Cardiac muscle cell (in vitro differentiated cells and primary cell): ENCODE measurements around the gene EMD. TPM values are rescaled to one million over a fixed set of nuclear protein-coding genes. Genes with fewer than 3 reads are reported as not detected.
A peak's percentile ranks its signal among the peaks of the same experiment; 100 is the strongest.

Experiments
- DNase-seq, 2 donors: peaks; one replicate each; pipeline versions ENCODE4 v3.0.0 to v3.0.0-alpha.2; 2010 to 2017; ENCODE audit warnings: low read depth in 1 of 2, low spot score in 1 of 2
- H3K27ac ChIP-seq: fragments of 200-600 bp; sonication (generic); 2 replicates; pipeline ENCODE4 v1.5.1; 2016
- H3K27me3 ChIP-seq: fragments of 200-600 bp; sonication (generic); 2 replicates; pipeline ENCODE4 v1.6.0; 2016; ENCODE audit warnings: control low read depth
- H3K36me3 ChIP-seq: fragments of 200-600 bp; sonication (generic); 2 replicates; pipeline ENCODE4 v1.5.1; 2016; ENCODE audit warnings: control low read depth
- H3K4me1 ChIP-seq: fragments of 200-600 bp; sonication (generic); 2 replicates; pipeline ENCODE4 v1.8.1; 2017; ENCODE audit warnings: low read depth, mild to moderate bottlenecking, mixed run types
- H3K4me3 ChIP-seq: fragments of 200-600 bp; sonication (generic); 2 replicates; pipeline ENCODE4 v1.5.1; 2016; ENCODE audit warnings: mild to moderate bottlenecking
- H3K9me3 ChIP-seq: fragments of 200-600 bp; sonication (generic); 2 replicates; pipeline ENCODE4 v1.5.1; 2017; ENCODE audit warnings: low read depth, mild to moderate bottlenecking, control low read depth
- polyA plus RNA-seq: library from polyadenylated mRNA; unstranded; fragments of >200 nt; fragmentation: Nextera tagmentation; extraction: Ambion mirVana; gene quantifications from 2 replicates; pipeline ENCODE4 v1.2.1, GENCODE V29; 2016
- total RNA-seq: library from RNA; depleted of rRNA; stranded (reverse); fragments of >200 nt; gene quantifications from 2 replicates; pipeline ENCODE4 v1.2.3, GENCODE V29; 2016
- TF ChIP-seq, protein P1 (sequence below): IDR thresholded peaks from 2 replicates; pipeline ENCODE4 v1.5.1; 2012; ENCODE audit warnings: low read depth, mild to moderate bottlenecking, low read length

Gene EMD
- total and polyA plus RNA-seq, 2 experiments from 2014 or later: 56.9 to 77.7 TPM

DNA sequence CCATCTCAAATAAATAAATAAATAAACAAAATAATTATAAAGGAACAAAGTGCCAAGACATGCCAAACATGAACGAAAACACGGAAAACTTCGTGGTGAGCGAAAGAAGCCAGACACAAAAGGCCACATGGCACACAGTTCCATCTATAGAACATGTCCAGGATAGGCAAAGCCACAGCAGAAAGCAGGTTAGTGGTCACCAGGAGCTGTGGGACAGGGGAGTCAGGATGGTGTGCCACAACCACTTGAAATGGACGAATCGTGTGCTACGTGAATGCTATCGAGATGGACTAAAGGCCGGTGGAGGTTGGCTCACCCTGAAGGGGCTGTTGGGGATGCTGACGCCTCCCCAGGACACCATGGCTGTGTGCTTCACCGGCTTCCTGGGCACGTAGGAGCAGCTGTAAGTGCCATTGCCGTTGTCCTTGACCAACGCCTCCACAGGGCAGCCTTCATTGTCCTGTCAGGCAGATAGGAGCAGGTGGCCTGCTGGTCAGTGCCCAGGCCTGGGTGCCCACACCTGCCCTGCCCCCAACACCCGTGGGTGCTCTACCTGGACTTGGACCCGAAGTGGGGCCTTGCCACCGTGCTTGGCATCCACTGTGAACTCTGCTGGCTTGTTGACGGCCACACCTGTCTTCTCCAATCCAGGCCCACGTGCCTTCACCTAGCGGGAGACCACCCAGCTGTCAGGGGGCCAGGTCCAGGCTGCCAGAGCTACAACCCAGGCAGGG is 15.2 kb upstream of the EMD start:
- Histone ChIP-seq H3K36me3 (peaks cover 74% of the 10 kb centered on the region), H3K27ac (no peak overlapping the region), H3K9me3 (no peaks in the 10 kb centered on the region), H3K4me1 (peaks cover 9% of the 10 kb centered on the region), H3K27me3 (no peaks in the 10 kb centered on the region), H3K4me3 (no peak overlapping the region)
- TF ChIP-seq, protein P1, sequence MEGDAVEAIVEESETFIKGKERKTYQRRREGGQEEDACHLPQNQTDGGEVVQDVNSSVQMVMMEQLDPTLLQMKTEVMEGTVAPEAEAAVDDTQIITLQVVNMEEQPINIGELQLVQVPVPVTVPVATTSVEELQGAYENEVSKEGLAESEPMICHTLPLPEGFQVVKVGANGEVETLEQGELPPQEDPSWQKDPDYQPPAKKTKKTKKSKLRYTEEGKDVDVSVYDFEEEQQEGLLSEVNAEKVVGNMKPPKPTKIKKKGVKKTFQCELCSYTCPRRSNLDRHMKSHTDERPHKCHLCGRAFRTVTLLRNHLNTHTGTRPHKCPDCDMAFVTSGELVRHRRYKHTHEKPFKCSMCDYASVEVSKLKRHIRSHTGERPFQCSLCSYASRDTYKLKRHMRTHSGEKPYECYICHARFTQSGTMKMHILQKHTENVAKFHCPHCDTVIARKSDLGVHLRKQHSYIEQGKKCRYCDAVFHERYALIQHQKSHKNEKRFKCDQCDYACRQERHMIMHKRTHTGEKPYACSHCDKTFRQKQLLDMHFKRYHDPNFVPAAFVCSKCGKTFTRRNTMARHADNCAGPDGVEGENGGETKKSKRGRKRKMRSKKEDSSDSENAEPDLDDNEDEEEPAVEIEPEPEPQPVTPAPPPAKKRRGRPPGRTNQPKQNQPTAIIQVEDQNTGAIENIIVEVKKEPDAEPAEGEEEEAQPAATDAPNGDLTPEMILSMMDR: no peak
- no peak for DNase-seq

GRCh38 chrX:154365052-154365600 is 14.0 kb upstream of the EMD start:
- Histone ChIP-seq H3K27ac (peak overlapping the region; percentile 69), H3K36me3 (peaks cover 64% of the 10 kb centered on the region), H3K27me3 (no peaks in the 10 kb centered on the region), H3K9me3 (no peaks in the 10 kb centered on the region), H3K4me3 (no peak overlapping the region), H3K4me1 (peaks cover 9% of the 10 kb centered on the region)
- DNase-seq: peak in 1 of 2 donors; percentile 49
- TF ChIP-seq, protein P1: no peak

DNA sequence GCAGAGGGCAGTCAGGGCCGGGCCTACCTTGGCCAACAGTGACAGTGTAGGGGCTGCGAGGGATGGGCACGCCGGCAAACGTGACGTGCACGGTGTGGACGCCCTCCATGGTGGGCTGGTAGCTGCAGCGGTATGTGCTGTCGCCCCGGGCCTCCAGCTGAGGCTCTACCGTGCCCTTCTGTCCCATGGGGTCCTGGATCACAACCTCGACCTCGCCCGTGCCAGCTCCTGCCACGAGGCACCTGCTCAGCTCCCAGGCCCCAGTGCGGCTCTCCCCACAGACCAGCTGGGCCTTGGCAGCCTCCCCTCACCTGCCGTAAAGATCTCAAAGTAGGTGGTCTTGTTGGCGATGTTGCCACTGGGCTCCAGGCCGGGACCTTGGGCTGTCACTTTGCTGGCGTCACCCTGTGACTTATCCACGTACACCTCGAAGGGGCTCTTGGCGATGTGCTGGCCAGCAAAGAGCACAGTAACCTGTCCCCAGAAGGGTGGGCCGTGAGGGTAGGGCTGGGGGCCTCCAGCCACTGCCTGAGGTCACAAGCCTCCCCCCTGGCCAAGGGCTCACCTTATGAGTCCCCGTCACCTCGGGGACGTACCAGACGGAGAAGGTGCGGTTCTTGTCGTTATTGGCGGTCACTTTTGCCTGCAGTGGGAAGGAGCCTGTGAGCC is 13.0 kb upstream of the EMD start:
- no peaks in the 10 kb centered on the region for H3K27me3 ChIP-seq
- peak overlapping the region; percentile 69 for H3K27ac ChIP-seq
- TF ChIP-seq, protein P1: no peak
- no peak for DNase-seq
- no peaks in the 10 kb centered on the region for H3K9me3 ChIP-seq
- peaks cover 58% of the 10 kb centered on the region for H3K36me3 ChIP-seq
- no peak overlapping the region for H3K4me3 ChIP-seq
- H3K4me1 ChIP-seq: peaks cover 9% of the 10 kb centered on the region

- Histone ChIP-seq H3K27me3 (no peaks in the 10 kb centered on the region), H3K9me3 (no peaks in the 10 kb centered on the region), H3K36me3 (peaks cover 53% of the 10 kb centered on the region), H3K4me1 (peaks cover 9% of the 10 kb centered on the region), H3K27ac (peak overlapping the region; percentile 69), H3K4me3 (no peak overlapping the region)
- TF ChIP-seq, protein P1: no peak
- DNase-seq: no peak
These were observed 12.4 kb upstream of the EMD start for GRCh38 chrX:154366666-154367055.

DNA sequence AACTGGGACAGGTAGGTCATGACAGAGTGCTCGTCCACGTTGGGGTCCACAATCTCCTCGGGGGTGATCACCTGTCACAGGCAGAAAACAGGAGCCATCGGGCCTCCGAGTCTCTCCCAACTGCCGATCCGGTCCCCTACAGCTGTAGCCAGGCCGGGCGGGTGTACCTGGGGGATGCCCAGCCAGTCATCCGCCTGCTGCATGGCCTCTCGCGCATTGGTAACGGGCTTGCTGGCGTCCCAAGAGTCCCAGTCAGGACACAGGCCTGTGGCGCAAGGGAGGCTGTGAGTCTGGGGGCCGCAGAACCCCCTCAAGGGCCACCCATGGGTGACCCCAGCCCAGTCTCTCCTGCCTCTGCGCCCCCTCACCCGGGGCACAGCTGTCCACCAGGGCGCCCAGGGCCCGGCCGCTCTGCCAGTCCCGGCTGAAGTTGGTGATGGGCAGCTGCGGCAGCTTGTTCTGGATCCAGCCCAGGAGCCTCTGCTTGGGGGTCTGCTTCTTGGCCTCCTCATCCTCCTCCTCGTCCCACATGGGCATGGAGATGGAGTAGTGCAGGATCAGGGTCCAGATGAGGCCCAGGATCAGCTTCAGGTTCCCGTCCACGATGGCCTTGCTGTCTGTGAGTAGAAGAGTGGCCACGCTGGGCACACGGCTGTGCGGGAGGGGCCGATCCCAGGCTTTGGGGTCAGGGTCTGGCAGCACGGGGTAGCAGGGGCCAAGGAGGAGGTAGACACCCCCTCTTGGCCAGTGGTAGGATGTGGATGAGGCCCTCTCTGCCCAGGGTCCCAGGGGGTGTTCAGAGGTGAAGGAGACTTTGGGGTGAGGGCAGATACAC is 11.4 kb upstream of the EMD start:
- no peak for DNase-seq
- Histone ChIP-seq H3K9me3 (no peaks in the 10 kb centered on the region), H3K4me3 (no peak overlapping the region), H3K27me3 (no peaks in the 10 kb centered on the region), H3K36me3 (peaks cover 42% of the 10 kb centered on the region), H3K27ac (peak overlapping the region; percentile 100), H3K4me1 (peaks cover 12% of the 10 kb centered on the region)
- TF ChIP-seq, protein P1: no peak
